Testis (tissue), 2 donors: ENCODE measurements around the gene DLGAP4.
"Not testable (repeated sequence)": the region's sequence is repeated elsewhere in the genome, so short reads cannot be mapped to it uniquely, and the experiment has no call there.

Experiments used
- CTCF ChIP-seq, 3 experiments: fragments of 450-650 bp in 2 of 3; fragments of 200-600 bp in 1 of 3; sonication (generic) in 1 of 3; IDR thresholded peaks; one replicate each; pipeline ENCODE4 v1.5.1; 2016 to 2019; ENCODE audit warnings: antibody characterized with exemption in 3 of 3, mild to moderate bottlenecking in 2 of 3, moderate library complexity in 1 of 3
- POLR2A ChIP-seq: fragments of 450-650 bp; IDR thresholded peaks from one replicate; pipeline ENCODE4 v1.6.1; 2017; ENCODE audit warnings: antibody characterized with exemption, mild to moderate bottlenecking, moderate library complexity

- TF ChIP-seq CTCF (IDR thresholded peaks at IDR 0.05); POLR2A: not testable (repeated sequence)
Observed at GRCh38 chr20:36564078-36564725, 258.1 kb downstream of the DLGAP4 start.
